ENCODE results near the gene PARP2. TPM values are rescaled to one million over a fixed set of nuclear protein-coding genes. Genes with fewer than 3 reads are reported as not detected.
"Not testable (repeated sequence)": the region's sequence is repeated elsewhere in the genome, so short reads cannot be mapped to it uniquely, and the experiment has no call there.

PARP2 gene
- polyA plus RNA-seq, 1 donor: 35.5 TPM

DNA sequence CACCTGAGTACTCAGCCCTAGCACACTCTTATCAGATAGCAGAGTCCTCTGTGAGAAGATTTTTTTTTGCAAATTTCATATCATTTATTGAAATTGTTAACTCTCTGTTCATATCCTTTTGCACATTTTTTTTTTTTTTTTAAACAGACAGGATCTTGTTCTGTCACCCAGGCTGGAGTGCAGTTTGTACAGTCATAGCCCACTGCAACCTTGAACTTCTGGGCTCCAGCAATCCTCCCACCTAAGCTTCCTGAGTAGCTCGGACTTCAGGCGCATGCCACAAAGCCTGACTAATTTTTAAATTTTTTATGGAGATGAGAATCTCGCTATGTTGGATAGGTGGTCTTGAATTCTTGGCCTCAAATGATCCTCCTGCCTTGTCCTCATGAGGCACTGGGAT, 4.3 kb downstream of the PARP2 start:
- no peak for DNase-seq

DNA sequence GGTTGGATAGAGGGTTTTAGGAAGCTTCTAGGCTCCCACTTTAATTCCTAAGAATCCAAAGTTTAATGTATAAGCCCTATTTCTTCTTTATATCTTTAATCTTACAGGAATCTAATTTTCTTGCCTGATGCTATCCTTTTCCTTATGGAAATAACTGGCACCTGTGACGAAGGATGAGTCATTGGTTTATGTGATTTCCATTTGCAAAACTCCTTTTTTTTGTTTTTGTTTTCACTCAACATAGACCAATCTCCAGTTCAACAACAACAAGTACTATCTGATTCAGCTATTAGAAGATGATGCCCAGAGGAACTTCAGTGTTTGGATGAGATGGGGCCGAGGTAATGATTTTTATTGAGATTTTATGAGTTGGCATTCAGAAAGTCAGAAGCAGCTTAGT, 6.8 kb downstream of the PARP2 start:
- DNase-seq: no peak

GRCh38 chr14:20350860-20351259, 7.4 kb downstream of the PARP2 start:
- no peak for DNase-seq

- DNase-seq: no peak
Observed at GRCh38 chr14:20356422-20356821, 13.0 kb downstream of the PARP2 start.

GRCh38 chr14:20358474-20358873, 15.0 kb downstream of the PARP2 start:
- not testable (repeated sequence) for DNase-seq

- no peak for DNase-seq
Observed at GRCh38 chr14:20365928-20366327, 22.5 kb downstream of the PARP2 start.

GRCh38 chr14:20372796-20373195, 29.4 kb downstream of the PARP2 start:
- DNase-seq: no peak

DNA sequence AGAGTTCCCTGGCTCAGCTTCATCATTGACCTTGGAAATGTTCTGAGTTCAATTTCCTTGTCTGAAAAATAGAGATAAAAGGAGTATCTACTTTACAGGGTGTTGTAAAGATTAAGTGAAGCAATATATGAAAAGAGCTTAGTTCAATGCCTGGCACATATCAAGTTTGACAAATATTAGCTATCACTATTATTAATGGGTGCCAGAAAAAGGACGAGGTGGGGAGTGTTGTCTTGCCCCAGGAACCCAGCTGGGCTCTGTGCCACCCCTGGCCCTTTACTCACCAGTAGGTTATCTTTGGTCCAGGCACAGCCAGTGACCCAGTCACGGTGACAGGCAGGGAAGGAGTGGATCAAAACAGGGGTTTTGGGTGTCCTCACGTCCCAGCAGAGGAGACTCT, 32.0 kb downstream of the PARP2 start:
- no peak for DNase-seq

- DNase-seq: no peak
Observed at GRCh38 chr14:20376071-20376588, 32.7 kb downstream of the PARP2 start.

DNA sequence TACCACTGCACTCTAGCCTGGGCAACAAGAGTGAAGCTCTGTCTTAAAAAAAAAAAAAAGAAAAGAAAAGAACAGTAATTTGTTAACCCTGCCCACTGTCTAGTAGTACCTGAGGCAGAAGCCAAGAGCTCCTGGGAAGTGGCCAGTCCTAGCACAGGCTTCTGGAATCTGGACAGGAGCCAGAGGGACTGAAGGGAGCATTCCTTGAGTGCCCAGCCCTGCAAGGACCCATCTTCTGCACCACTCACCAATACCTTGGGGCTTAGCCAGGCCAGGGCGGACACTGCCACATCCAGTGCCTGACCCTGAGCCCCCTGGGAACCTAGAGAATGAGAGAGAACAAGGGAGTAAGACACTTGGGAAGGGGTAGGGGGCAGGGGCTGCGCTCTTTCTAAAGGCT, 33.7 kb downstream of the PARP2 start:
- no peak for DNase-seq

DNA sequence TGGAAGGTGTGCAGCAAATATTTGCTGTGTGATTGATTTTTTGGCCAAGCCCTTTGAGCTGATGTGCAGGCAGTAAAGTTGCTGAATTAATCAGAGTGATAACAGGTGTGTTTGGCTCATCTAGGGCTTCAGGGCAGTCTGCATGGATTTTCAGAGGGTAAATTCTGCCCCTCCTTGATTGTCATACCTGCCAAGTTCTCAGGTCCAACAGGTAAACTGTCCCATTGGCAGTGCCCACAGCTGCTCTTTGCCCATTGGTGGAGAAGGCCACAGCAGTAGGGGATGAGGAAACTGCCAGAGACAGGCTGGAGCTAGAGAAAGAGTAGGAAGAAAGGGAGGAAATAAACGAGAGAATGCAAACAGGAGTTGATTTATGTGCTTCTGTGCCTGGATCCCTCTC, 36.3 kb downstream of the PARP2 start:
- no peak for DNase-seq

- DNase-seq: no peak
Observed at GRCh38 chr14:20380681-20381080, 37.2 kb downstream of the PARP2 start.

DNA sequence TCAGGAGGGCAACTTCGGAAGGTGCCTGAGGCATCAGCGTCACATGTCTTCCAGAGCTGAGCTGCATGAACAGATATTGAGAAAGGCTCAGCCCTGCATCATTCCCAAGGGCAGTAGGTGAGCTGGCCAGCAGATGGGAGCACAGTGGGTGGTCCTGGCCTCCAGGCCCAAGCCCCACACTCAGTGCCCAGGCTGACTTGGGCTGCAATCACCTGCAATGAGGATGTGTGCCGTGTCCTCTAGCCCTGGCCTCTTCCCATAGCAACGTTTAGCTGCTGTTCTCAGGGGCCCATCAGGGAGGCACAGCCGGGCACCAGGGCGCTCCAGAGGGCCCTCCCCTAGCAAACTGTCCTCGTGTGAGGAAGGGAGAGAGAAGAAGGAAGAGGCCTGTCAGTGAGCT, 37.9 kb downstream of the PARP2 start:
- no peak for DNase-seq

DNA sequence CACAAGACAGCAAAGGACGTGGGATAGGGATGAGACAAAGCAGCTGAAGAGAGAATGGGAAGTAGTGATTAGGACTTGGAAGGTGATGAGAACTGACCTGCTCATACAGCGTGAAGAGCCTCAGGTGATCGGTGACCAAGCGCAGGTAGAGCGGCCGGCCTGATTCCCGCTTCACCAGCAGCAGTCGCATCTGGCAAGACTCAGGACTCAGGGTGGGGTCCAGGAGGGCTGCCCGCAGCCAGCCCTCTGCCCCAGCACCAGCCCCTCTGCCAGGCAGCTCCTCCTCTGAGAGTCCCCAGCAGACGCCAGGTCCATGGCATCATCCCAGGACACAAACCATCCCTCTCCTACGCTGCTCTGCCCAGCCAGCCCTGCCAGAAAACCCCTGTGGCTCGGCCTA, 39.1 kb downstream of the PARP2 start:
- no peak for DNase-seq

- DNase-seq: no peak
Observed at GRCh38 chr14:20383032-20383431, 39.6 kb downstream of the PARP2 start.

DNA sequence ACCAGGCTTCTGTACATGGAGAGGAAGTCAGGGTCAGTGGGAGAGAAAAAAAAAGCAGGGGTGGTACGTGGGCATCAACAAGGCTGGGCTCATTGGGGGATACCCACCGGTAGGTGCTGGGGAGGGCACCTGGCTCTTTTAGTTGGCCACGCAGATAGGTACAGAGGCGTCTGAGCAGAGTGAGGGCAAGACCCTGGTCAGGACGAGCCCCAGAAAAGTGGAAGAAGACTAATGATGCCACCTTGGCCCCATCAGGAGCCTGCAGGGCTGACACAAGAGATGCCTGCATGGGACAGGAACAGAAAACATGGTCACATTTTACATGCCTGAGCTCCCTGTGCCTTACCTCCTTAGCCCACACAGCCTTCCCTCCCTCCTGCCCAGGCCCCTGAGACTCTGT, 40.2 kb downstream of the PARP2 start:
- DNase-seq: no peak

DNA sequence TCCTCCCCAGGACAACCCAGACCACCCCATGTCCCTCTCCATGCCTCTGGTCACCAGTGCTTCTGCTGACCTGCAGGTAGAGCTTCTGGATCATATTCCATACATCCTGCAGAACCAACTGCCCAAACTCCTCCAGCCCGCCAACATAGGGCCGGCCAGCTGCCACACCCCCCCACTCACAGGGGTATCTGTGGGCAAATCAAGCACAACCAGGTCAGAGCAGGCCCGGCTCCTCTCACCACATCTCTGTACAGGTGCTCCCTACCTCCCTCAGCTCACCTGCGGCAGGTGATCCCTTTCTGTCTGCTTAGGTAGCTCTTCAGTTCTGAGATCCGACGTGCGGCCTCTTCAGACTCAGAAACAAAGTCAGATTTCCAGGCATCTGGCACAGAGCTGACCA, 40.9 kb downstream of the PARP2 start:
- DNase-seq: no peak

- no peak for DNase-seq
Observed at GRCh38 chr14:20384886-20385285, 41.5 kb downstream of the PARP2 start.

DNA sequence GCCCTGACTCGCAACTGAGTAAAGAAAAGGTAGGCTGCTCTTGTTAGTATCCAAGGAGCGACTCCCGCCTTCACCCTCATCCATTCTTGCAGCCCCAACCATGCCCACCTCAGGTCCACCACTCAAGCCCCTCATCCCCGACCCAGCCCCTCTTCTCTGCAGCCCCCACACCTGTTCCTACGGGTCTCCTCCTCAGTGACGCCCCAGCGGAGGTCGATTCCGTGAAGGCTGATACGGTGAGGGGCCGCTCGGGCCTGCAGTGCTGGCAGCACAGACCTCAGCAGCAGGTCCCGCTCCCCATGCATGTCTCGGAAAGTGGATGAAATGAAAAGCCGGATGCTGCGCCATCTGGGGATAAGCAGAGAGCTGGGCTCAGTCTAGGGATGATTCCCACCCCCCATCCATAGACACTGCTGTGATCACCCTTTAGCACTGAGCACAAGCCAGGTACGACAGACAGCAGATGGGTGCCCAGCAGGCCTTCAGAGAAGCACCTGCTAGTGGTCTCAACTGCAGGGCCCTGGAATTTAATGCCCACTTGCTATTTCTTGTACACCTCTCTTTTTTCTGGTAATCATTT, 42.9 kb downstream of the PARP2 start:
- DNase-seq: no peak

- no peak for DNase-seq
Observed at GRCh38 chr14:20387576-20387975, 44.1 kb downstream of the PARP2 start.

DNA sequence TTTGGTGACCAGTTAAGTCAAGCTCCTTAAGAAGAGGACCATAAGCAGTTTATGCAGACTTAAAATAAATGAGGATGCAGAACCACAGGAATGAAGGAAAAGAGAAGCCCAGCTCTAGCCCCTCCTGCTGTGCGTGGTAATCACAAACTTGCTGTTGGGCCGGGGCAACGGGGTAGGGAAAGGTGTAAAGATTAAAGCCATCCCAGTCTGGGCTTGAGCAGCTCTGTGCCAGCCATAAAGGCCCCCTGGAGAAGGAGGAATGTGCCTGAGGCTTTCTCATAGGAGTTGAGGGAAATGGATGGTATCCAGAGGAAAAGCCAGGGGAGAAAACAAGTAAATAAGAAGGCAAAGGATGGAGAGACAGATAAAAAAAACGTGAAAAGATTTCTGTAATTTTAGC, 44.7 kb downstream of the PARP2 start:
- DNase-seq: no peak

DNA sequence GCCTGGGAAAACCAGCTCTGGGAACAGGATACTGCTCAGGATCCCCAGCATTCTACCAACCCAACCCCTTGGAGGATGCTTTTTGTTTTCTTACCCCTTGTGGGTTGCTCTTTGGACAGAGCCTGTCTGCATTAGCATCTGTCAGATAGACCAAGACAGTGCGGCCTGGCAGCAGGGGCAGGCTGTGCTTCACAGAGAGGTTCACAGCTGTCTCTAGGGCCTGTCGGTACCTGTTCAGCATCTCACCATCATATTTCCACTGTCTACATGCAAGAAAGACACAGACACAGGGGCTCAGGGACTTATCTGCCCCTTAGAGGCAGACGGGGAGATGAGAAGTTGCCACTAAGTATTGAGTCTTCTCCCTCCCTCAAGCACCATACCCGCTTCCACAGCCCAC, 48.1 kb downstream of the PARP2 start:
- DNase-seq: no peak

DNA sequence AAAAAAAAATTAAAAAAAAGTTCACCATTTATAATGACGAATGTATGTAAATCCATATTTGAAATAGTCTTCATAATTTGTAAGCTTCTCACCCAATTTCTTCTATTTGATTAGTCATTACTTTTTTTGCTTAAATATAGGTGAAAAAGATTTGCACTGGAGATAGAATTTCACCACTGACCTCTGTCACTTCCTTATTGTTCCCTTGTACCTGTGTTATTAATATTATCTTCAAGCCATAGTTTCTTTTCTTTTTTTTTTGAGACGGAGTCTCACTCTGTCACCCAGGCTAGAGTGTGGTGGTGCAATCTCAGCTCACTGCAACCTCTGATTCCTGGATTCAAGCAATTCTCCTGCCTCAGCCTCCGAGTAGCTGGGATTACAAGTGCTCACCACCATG, 54.1 kb downstream of the PARP2 start:
- no peak for DNase-seq

DNA sequence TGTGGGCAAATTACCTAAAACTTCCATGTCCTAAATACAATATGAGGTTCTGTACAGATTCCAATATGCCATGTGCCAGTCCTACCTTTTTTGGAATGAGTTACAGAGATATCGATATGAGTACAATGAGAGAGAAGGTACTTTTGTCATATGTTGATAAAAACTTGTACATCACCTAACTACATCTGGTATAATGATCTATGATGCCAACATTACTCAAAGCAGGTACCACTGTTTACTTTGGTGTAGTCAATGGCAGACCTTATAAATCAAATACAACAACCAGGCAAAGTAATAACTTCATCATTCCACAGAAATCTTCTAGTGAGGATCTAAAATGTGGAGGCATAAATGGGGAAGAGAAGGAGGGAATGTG, 57.1 kb downstream of the PARP2 start:
- no peak for DNase-seq

- DNase-seq: no peak
Observed at GRCh38 chr14:20400965-20401593, 57.6 kb downstream of the PARP2 start.
